IMR-90 (cell line): ENCODE measurements around the gene SYNPR. TPM values are rescaled to one million over a fixed set of nuclear protein-coding genes. Genes with fewer than 3 reads are reported as not detected.

ENCODE experiments used
- ATAC-seq: fragments of 200-7000 bp; cut with Tn5 transposase; 2 replicates; pipeline ENCODE4 v1.9.1; 2020; ENCODE audit warnings: low read depth, mild to moderate bottlenecking, moderate library complexity
- BruUV-seq: library from RNA; stranded (reverse); fragments of 400-500 nt; replicated peaks from 2 replicates; lab custom pipeline; 2021; lab: Mats Ljungman, UMichigan
- CTCF ChIA-PET: fragments of 300-600 bp; formaldehyde crosslinking; extraction: SDS; loops from one replicate; lab custom pipeline; 2021; ENCODE audit warnings: antibody characterized with exemption; lab: Yijun Ruan, JAX
- POLR2A ChIA-PET: fragments of 300-600 bp; sonication (Branson Sonifier 250); formaldehyde crosslinking; loops from one replicate; lab custom pipeline; 2022; ENCODE audit warnings: antibody characterized with exemption; ENCODE audit not compliant: unreplicated experiment; lab: Charles Lee
- DNase-seq: peaks from one replicate; pipeline ENCODE4 v3.0.0; 2013
- H2AFZ ChIP-seq: replicated peaks from 2 replicates; pipeline ENCODE3; 2013; ENCODE audit warnings: low read length, mild to moderate bottlenecking; ENCODE audit not compliant: poor library complexity
- H2AK5ac ChIP-seq: 2 replicates; pipeline ENCODE4 v1.6.1; 2013; ENCODE audit warnings: low read depth, low read length, inconsistent platforms
- H2AK9ac ChIP-seq: replicated peaks from 2 replicates; pipeline ENCODE3; 2013; ENCODE audit warnings: mild to moderate bottlenecking, low read depth, low read length, moderate library complexity; ENCODE audit not compliant: poor library complexity
- H2BK120ac ChIP-seq: 2 replicates; pipeline ENCODE4 v1.6.1; 2013; ENCODE audit warnings: low read depth, low read length, inconsistent platforms
- H2BK15ac ChIP-seq: 3 replicates; pipeline ENCODE4 v1.6.1; 2013; ENCODE audit warnings: low read depth, low read length, inconsistent platforms
- H2BK20ac ChIP-seq: 2 replicates; pipeline ENCODE4 v1.6.1; 2013; ENCODE audit warnings: low read depth, mild to moderate bottlenecking, inconsistent platforms, low read length, moderate library complexity
- H2BK5ac ChIP-seq: 2 replicates; pipeline ENCODE4 v1.6.1; 2013; ENCODE audit warnings: mild to moderate bottlenecking, low read depth, low read length, inconsistent platforms; ENCODE audit not compliant: poor library complexity, severe bottlenecking
- H3K14ac ChIP-seq: replicated peaks from 2 replicates; pipeline ENCODE4 v1.6.1; 2013; ENCODE audit warnings: low read depth, low read length, inconsistent platforms
- H3K18ac ChIP-seq: 2 replicates; pipeline ENCODE4 v1.6.1; 2013; ENCODE audit warnings: low read depth, low read length, control low read depth
- H3K23ac ChIP-seq: 2 replicates; pipeline ENCODE4 v1.6.1; 2013; ENCODE audit warnings: low read depth, low read length, inconsistent platforms
- H3K27ac ChIP-seq: 2 replicates; pipeline ENCODE4 v1.5.1; 2013; ENCODE audit warnings: mild to moderate bottlenecking, control low read depth, low read length; ENCODE audit not compliant: insufficient read depth
- H3K27me3 ChIP-seq: 2 replicates; pipeline ENCODE4 v1.6.1; 2013; ENCODE audit warnings: low read length; ENCODE audit not compliant: control insufficient read depth, insufficient read depth
- H3K36me3 ChIP-seq: 2 replicates; pipeline ENCODE4 v1.6.1; 2013; ENCODE audit warnings: low read length, mixed read lengths; ENCODE audit not compliant: control insufficient read depth, insufficient read depth
- H3K4ac ChIP-seq: 2 replicates; pipeline ENCODE4 v1.6.1; 2013; ENCODE audit warnings: low read depth, low read length, inconsistent platforms
- H3K4me1 ChIP-seq: 2 replicates; pipeline ENCODE4 v1.6.1; 2013; ENCODE audit warnings: low read length, mixed read lengths; ENCODE audit not compliant: control insufficient read depth, insufficient read depth
- H3K4me2 ChIP-seq: 2 replicates; pipeline ENCODE4 v1.6.1; 2013; ENCODE audit warnings: low read depth, mild to moderate bottlenecking, control low read depth, low read length, moderate library complexity
- H3K4me3 ChIP-seq: 2 replicates; pipeline ENCODE4 v1.5.1; 2013; ENCODE audit warnings: low read depth, mild to moderate bottlenecking, control low read depth, low read length, moderate library complexity; ENCODE audit not compliant: insufficient read depth
- H3K56ac ChIP-seq: 2 replicates; pipeline ENCODE4 v1.6.1; 2013; ENCODE audit warnings: low read length, inconsistent platforms; ENCODE audit not compliant: insufficient read depth; ENCODE audit errors: extremely low read depth
- H3K79me1 ChIP-seq, 2 experiments: 2 replicates each; pipeline ENCODE4 v1.6.1; 2013; ENCODE audit warnings: low read length in 2 of 2, inconsistent platforms in 1 of 2, low read depth in 1 of 2
- H3K9ac ChIP-seq: 2 replicates; pipeline ENCODE4 v1.6.1; 2013; ENCODE audit warnings: low read depth, low read length, control low read depth
- H3K9me1 ChIP-seq: 2 replicates; pipeline ENCODE4 v1.6.1; 2013; ENCODE audit warnings: low read length, inconsistent platforms; ENCODE audit not compliant: insufficient read depth
- H3K9me3 ChIP-seq: 2 replicates; pipeline ENCODE4 v1.6.1; 2013; ENCODE audit warnings: low read length; ENCODE audit not compliant: control insufficient read depth, insufficient read depth
- H4K20me1 ChIP-seq: 2 replicates; pipeline ENCODE4 v1.6.1; 2013; ENCODE audit warnings: low read length, inconsistent platforms; ENCODE audit not compliant: insufficient read depth
- H4K5ac ChIP-seq: 2 replicates; pipeline ENCODE4 v1.6.1; 2013; ENCODE audit warnings: mild to moderate bottlenecking, low read depth, low read length, control low read depth
- H4K8ac ChIP-seq, 2 experiments: 2 replicates each; pipeline ENCODE4 v1.6.1; 2013; ENCODE audit warnings: low read depth in 2 of 2, low read length in 2 of 2, control low read depth in 1 of 2, inconsistent platforms in 1 of 2
- H4K91ac ChIP-seq: 2 replicates; pipeline ENCODE4 v1.6.1; 2013; ENCODE audit warnings: low read depth, low read length, inconsistent platforms; ENCODE audit not compliant: insufficient read depth
- ELK1 ChIP-seq: fragments of 150-350 bp; IDR thresholded peaks from 2 replicates; pipeline ENCODE4 v1.6.1; 2016; ENCODE audit warnings: low read depth, mild to moderate bottlenecking, low read length, moderate library complexity, borderline replicate concordance
- FOS ChIP-seq: fragments of 150-350 bp; IDR thresholded peaks from 2 replicates; pipeline ENCODE4 v1.6.1; 2016; ENCODE audit warnings: low read depth, low read length
- MXI1 ChIP-seq: IDR thresholded peaks from 2 replicates; pipeline ENCODE4 v1.6.1; 2012; ENCODE audit warnings: low read depth, mild to moderate bottlenecking, low read length, moderate library complexity, borderline replicate concordance
- SMC3 ChIP-seq: fragments of 150-350 bp; IDR thresholded peaks from 2 replicates; pipeline ENCODE4 v1.6.1; 2016; ENCODE audit warnings: low read depth, mild to moderate bottlenecking, antibody characterized with exemption, low read length, moderate library complexity
- dilution Hi-C: fragments of 300-500 bp; cut with HindIII; formaldehyde crosslinking; loops from one replicate; pipeline ENCODE4 v1.14.3; 2018; ENCODE audit warnings: low sequenced_read_pairs; ENCODE audit not compliant: unreplicated experiment
- in situ Hi-C: fragments of 300-500 bp; cut with MboI; formaldehyde crosslinking; loops from 3 replicates; pipeline ENCODE4 v1.14.3; 2019; ENCODE audit warnings: low sequenced_read_pairs, inconsistent platforms, mixed read lengths
- intact Hi-C: fragments of 100-400 bp; cut with micrococcal nuclease; formaldehyde crosslinking; loops from 2 replicates; pipeline ENCODE4 v1.10.0; 2022
- polyA plus RNA-seq, 3 experiments: library from polyadenylated mRNA; depleted of rRNA; stranded (reverse); fragments of >200 nt; gene quantifications; 2 replicates each; pipeline ENCODE4 v1.2.3, GENCODE V29; 2012; ENCODE audit warnings: low replicate concordance in 1 of 3
- total RNA-seq: library from RNA; depleted of rRNA; stranded (reverse); fragments of >200 nt; gene quantifications from 2 replicates; pipeline ENCODE4 v1.2.3, GENCODE V29; 2012

The SYNPR gene
- total and polyA plus RNA-seq, 2 of the 4 experiments (the other 2 are of a cell fraction): not detected

- Histone ChIP-seq H2BK20ac (no peak overlapping the region), H3K4ac (no peak overlapping the region), H2AK5ac (no peak overlapping the region), H4K20me1 (no peaks in the 10 kb centered on the region), H3K27me3 (no peaks in the 10 kb centered on the region), H3K9ac (no peak overlapping the region), H3K56ac (no peak overlapping the region), H2BK5ac (no peak overlapping the region), H3K27ac (no peak overlapping the region), H4K5ac (no peak overlapping the region), H3K9me3 (no peaks in the 10 kb centered on the region), H2BK15ac (no peak overlapping the region), H3K23ac (no peak overlapping the region), H2AK9ac (no peak overlapping the region), H2AFZ (no peak overlapping the region), H3K36me3 (no peaks in the 10 kb centered on the region), H3K4me1 (no peaks in the 10 kb centered on the region), H2BK120ac (no peak overlapping the region), H4K8ac (no peak overlapping the region), H3K18ac (no peak overlapping the region), H3K9me1 (no peaks in the 10 kb centered on the region), H4K91ac (no peak overlapping the region), H3K4me3 (no peak overlapping the region), H3K4me2 (no peak overlapping the region), H3K79me1 (no peaks in the 10 kb centered on the region), H3K14ac (no peak overlapping the region)
- ATAC-seq (no peak), DNase-seq (no peak)
- CTCF ChIA-PET: no interaction called here
- dilution Hi-C loops: no loop called here
- TF ChIP-seq MXI1 (no peak), ELK1 (no peak), SMC3 (no peak), FOS (no peak)
- intact Hi-C loops: no loop called here
- in situ Hi-C loops: no loop called here
- POLR2A ChIA-PET: no interaction called here
- no TSS peak for BruUV-seq
Observed at GRCh38 chr3:63295806-63296205, 17.7 kb downstream of the SYNPR start.
